ENCODE measurements around the gene RNF11. TPM values are rescaled to one million over a fixed set of nuclear protein-coding genes. Genes with fewer than 3 reads are reported as not detected.

RNF11 gene
- total RNA-seq, 2 donors from 2014 or later = 87.2 to 103 TPM

DNA sequence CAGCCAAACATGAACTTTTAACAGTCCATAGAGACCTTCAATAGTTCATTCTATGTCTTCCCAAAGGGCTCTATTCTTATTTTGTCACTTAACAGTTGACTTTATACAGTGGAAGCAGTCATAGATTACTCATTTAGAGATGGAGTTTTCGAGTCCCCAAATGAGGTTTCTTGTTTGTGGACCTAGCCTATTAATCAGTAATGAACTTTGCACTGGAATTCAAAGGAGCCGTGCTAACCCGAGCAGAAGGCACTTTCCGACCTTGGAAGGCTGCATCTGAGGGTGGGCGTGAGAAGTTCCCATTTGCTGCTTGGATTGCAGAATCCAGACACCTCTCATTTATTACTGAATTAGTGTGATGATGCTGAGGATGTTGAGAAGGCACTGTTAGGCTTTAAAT lies 47.9 kb downstream of the RNF11 start:
- Histone ChIP-seq H3K27ac (no peak overlapping the region), H3K4me3 (no peak overlapping the region), H3K27me3 (no peaks in the 10 kb centered on the region), H3K4me1 (peaks cover 0 to 13% of the 10 kb centered on the region in 2 donors), H3K9me3 (no peaks in the 10 kb centered on the region), H3K36me3 (peaks cover 6% of the 10 kb centered on the region)
- TF ChIP-seq, protein P1, sequence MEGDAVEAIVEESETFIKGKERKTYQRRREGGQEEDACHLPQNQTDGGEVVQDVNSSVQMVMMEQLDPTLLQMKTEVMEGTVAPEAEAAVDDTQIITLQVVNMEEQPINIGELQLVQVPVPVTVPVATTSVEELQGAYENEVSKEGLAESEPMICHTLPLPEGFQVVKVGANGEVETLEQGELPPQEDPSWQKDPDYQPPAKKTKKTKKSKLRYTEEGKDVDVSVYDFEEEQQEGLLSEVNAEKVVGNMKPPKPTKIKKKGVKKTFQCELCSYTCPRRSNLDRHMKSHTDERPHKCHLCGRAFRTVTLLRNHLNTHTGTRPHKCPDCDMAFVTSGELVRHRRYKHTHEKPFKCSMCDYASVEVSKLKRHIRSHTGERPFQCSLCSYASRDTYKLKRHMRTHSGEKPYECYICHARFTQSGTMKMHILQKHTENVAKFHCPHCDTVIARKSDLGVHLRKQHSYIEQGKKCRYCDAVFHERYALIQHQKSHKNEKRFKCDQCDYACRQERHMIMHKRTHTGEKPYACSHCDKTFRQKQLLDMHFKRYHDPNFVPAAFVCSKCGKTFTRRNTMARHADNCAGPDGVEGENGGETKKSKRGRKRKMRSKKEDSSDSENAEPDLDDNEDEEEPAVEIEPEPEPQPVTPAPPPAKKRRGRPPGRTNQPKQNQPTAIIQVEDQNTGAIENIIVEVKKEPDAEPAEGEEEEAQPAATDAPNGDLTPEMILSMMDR (IDR thresholded peaks at IDR 0.05) = no peak
- no peak for DNase-seq (ENCODE audit: low spot score)

DNA sequence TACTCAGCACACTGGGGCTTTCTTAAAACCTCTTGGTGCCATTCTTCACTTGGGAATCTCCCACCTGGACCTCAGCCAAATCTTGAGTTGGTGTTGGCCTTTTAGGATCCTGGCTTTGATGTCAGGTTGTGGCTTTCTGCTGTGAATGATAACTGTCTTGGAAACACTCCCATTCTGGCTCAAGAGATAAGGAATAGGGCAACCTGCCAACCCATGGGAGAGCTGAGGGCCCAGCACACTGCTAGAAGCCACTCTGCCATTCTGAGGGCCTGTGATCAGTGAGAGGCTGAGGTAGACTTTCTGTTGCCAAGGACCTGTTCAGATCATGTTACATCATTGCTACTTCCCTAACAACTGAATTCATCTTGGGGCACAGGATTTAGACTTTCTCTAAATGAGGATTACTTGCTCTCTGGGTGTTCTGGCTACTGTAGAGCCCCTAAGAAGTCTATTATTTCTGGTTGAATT lies 48.4 kb downstream of the RNF11 start:
- Histone ChIP-seq H3K27me3 (no peaks in the 10 kb centered on the region), H3K4me1 (peaks cover 0 to 13% of the 10 kb centered on the region in 2 donors), H3K27ac (no peak overlapping the region), H3K4me3 (no peak overlapping the region), H3K9me3 (no peaks in the 10 kb centered on the region), H3K36me3 (peaks cover 3% of the 10 kb centered on the region)
- peak; percentile 53 for DNase-seq (ENCODE audit: low spot score)
- TF ChIP-seq, protein P1 (IDR thresholded peaks at IDR 0.05) = no peak

DNA sequence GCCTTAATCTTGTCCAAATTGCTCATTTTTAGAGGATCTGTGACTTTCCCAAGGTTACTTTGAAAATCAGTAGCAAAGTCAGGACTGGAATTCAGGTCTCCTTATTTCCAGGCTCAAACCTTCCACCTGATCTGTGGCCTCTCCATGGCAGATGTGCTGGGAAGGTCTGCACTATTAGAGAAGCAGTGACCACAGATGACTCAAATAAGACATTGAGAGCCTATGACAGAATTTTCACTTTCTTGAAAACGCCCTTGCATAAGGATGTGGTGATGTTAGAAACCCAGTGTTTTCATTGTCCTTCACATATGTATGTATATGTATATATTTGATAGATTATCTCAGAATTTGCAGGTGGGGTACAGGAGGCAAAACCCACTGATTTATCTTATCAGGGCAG lies 49.0 kb downstream of the RNF11 start:
- no peaks in the 10 kb centered on the region for H3K36me3 ChIP-seq
- TF ChIP-seq, protein P1 (IDR thresholded peaks at IDR 0.05) = no peak
- H3K27me3 ChIP-seq = no peaks in the 10 kb centered on the region
- H3K4me1 ChIP-seq = peaks cover 0 to 13% of the 10 kb centered on the region in 2 donors
- no peak overlapping the region for H3K27ac ChIP-seq
- H3K4me3 ChIP-seq = no peak overlapping the region
- no peak for DNase-seq (ENCODE audit: low spot score)
- H3K9me3 ChIP-seq = no peaks in the 10 kb centered on the region

DNA sequence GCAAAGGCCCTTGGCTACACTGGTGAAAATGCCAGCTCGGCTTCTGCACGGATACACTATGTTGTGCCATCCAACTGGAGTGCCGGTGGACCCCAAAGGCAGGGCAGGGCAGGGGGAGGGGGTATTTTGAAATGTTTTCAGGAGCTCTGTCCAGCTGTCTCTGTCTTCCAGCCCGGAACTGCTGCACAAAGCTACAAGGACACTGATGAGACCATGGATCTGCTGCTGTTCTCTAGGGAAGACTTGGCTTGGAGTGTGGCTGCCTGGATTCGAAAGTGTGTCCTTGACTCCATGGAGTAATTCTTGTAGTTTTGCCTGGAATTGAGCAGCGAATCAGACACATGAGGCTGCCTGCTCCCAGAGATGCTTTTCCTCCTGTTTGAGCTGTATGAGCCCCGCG lies 51.9 kb downstream of the RNF11 start:
- Histone ChIP-seq H3K27me3 (no peaks in the 10 kb centered on the region), H3K4me1 (peaks cover 0 to 13% of the 10 kb centered on the region in 2 donors), H3K36me3 (no peaks in the 10 kb centered on the region), H3K4me3 (no peak overlapping the region), H3K27ac (no peak overlapping the region), H3K9me3 (no peaks in the 10 kb centered on the region)
- TF ChIP-seq, protein P1 (IDR thresholded peaks at IDR 0.05) = no peak
- DNase-seq (ENCODE audit: low spot score) = no peak

GRCh38 chr1:51288578-51288977 lies 52.5 kb downstream of the RNF11 start:
- no peaks in the 10 kb centered on the region for H3K27me3 ChIP-seq
- TF ChIP-seq, protein P1 (IDR thresholded peaks at IDR 0.05) = no peak
- no peak overlapping the region for H3K27ac ChIP-seq
- H3K9me3 ChIP-seq = no peaks in the 10 kb centered on the region
- H3K36me3 ChIP-seq = no peaks in the 10 kb centered on the region
- peaks cover 0 to 13% of the 10 kb centered on the region in 2 donors for H3K4me1 ChIP-seq
- H3K4me3 ChIP-seq = no peak overlapping the region
- DNase-seq (ENCODE audit: low spot score) = no peak

All from right atrium auricular region (tissue), 2 donors.